GM12865 (cell line): Measurements from ENCODE around the gene LCLAT1.
A peak's percentile ranks its signal among the peaks of the same experiment; 100 is the strongest.

Experiments used
- DNase-seq: peaks from one replicate; pipeline ENCODE4 v3.0.0; 2010; ENCODE audit warnings: low read depth
- H3K4me3 ChIP-seq: 2 replicates; pipeline ENCODE4 v1.5.1; 2011; ENCODE audit warnings: mild to moderate bottlenecking, low read depth, low read length, control low read depth
- CTCF ChIP-seq: IDR thresholded peaks from 2 replicates; pipeline ENCODE4 v1.5.1; 2011; ENCODE audit warnings: low read length, control low read depth, low read depth, inconsistent platforms; ENCODE audit not compliant: insufficient read depth; ENCODE audit errors: missing control alignments

LCLAT1 gene

GRCh38 chr2:30472326-30472725 lies 25.3 kb downstream of the LCLAT1 start:
- DNase-seq: peak; percentile 8
- H3K4me3 ChIP-seq: no peak overlapping the region
- TF ChIP-seq CTCF: peak; percentile 0

GRCh38 chr2:30475542-30475941 lies 28.5 kb downstream of the LCLAT1 start:
- DNase-seq: no peak
- no peak for TF ChIP-seq CTCF
- no peak overlapping the region for H3K4me3 ChIP-seq

- H3K4me3 ChIP-seq: no peak overlapping the region
- DNase-seq: no peak
- no peak for TF ChIP-seq CTCF
These were observed 29.6 kb downstream of the LCLAT1 start for GRCh38 chr2:30476636-30477035.

- DNase-seq: no peak
- H3K4me3 ChIP-seq: no peak overlapping the region
- TF ChIP-seq CTCF: no peak
These were observed 33.8 kb downstream of the LCLAT1 start for GRCh38 chr2:30480703-30481322.

- no peak overlapping the region for H3K4me3 ChIP-seq
- no peak for TF ChIP-seq CTCF
These were observed 34.3 kb downstream of the LCLAT1 start for GRCh38 chr2:30481323-30481800.

GRCh38 chr2:30482011-30482410 lies 35.0 kb downstream of the LCLAT1 start:
- no peak for DNase-seq
- no peak overlapping the region for H3K4me3 ChIP-seq
- TF ChIP-seq CTCF: no peak

More at GRCh38 chr2:30481323-30481800, 34.3 kb downstream of the LCLAT1 start:
- no peak for DNase-seq

- DNase-seq: peak; percentile 2
- TF ChIP-seq CTCF: no peak
- no peak overlapping the region for H3K4me3 ChIP-seq
These were observed 37.1 kb downstream of the LCLAT1 start for GRCh38 chr2:30484145-30484544.
